HEK293T (cell line): ENCODE measurements around the gene LIN28B.
A peak's percentile ranks its signal among the peaks of the same experiment; 100 is the strongest.

Experiments
- CTCF ChIA-PET: fragments of 350-600 bp; formaldehyde crosslinking; extraction: SDS; loops from one replicate; lab custom pipeline; 2021; ENCODE audit warnings: antibody characterized with exemption, inconsistent platforms; lab: Yijun Ruan, JAX
- POLR2A ChIA-PET: fragments of 350-600 bp; formaldehyde crosslinking; extraction: SDS; loops from one replicate; lab custom pipeline; 2020; ENCODE audit warnings: antibody characterized with exemption, inconsistent platforms; lab: Yijun Ruan, JAX
- DNase-seq: peaks from one replicate; pipeline ENCODE4 v3.0.0; 2012; ENCODE audit warnings: mixed read lengths; ENCODE audit errors: extremely low spot score
- ARNT ChIP-seq: fragments of 450-650 bp; IDR thresholded peaks from 2 replicates; pipeline ENCODE4 v1.6.1; 2017; ENCODE audit warnings: mild to moderate bottlenecking
- BHLHE40 ChIP-seq: fragments of 450-650 bp; IDR thresholded peaks from 2 replicates; pipeline ENCODE4 v1.6.1; 2016; ENCODE audit warnings: mild to moderate bottlenecking, moderate library complexity, borderline replicate concordance
- CTBP1 ChIP-seq: fragments of 450-650 bp; IDR thresholded peaks from 2 replicates; pipeline ENCODE4 v1.6.1; 2016; ENCODE audit warnings: borderline replicate concordance
- ELF4 ChIP-seq: fragments of 450-650 bp; IDR thresholded peaks from 2 replicates; pipeline ENCODE4 v1.6.1; 2017; ENCODE audit warnings: antibody characterized with exemption
- FOXA1 ChIP-seq: fragments of 450-650 bp; IDR thresholded peaks from 2 replicates; pipeline ENCODE4 v1.6.1; 2016; ENCODE audit warnings: mild to moderate bottlenecking
- FOXK2 ChIP-seq: fragments of 450-650 bp; IDR thresholded peaks from 2 replicates; pipeline ENCODE4 v1.6.1; 2016; ENCODE audit warnings: mild to moderate bottlenecking
- FOXM1 ChIP-seq: fragments of 450-650 bp; IDR thresholded peaks from 2 replicates; pipeline ENCODE4 v1.6.1; 2017; ENCODE audit warnings: mild to moderate bottlenecking, borderline replicate concordance
- HDGF ChIP-seq: fragments of 450-650 bp; IDR thresholded peaks from 2 replicates; pipeline ENCODE4 v1.6.1; 2017; ENCODE audit warnings: antibody characterized with exemption, borderline replicate concordance
- L3MBTL2 ChIP-seq: fragments of 450-650 bp; conservative IDR thresholded peaks from 2 replicates; pipeline ENCODE4 v1.6.1; 2016; ENCODE audit warnings: mild to moderate bottlenecking
- LEF1 ChIP-seq: fragments of 450-650 bp; IDR thresholded peaks from 2 replicates; pipeline ENCODE4 v1.6.1; 2017; ENCODE audit warnings: mild to moderate bottlenecking, borderline replicate concordance
- NFRKB ChIP-seq: fragments of 450-650 bp; IDR thresholded peaks from 2 replicates; pipeline ENCODE4 v1.6.1; 2016; ENCODE audit warnings: mild to moderate bottlenecking, moderate library complexity
- SP1 ChIP-seq: fragments of 450-650 bp; IDR thresholded peaks from 2 replicates; pipeline ENCODE4 v1.6.1; 2017
- SUZ12 ChIP-seq: fragments of 450-650 bp; IDR thresholded peaks from 2 replicates; pipeline ENCODE4 v1.6.1; 2016; ENCODE audit warnings: mild to moderate bottlenecking
- TARDBP ChIP-seq: fragments of 450-650 bp; IDR thresholded peaks from 2 replicates; pipeline ENCODE4 v1.6.1; 2016
- ZNF384 ChIP-seq: fragments of 450-650 bp; IDR thresholded peaks from 2 replicates; pipeline ENCODE4 v1.6.1; 2016
- TF ChIP-seq, protein P1 (sequence below): fragments of 450-650 bp; IDR thresholded peaks from 2 replicates; pipeline ENCODE4 v1.6.1; 2016

The LIN28B gene

DNA sequence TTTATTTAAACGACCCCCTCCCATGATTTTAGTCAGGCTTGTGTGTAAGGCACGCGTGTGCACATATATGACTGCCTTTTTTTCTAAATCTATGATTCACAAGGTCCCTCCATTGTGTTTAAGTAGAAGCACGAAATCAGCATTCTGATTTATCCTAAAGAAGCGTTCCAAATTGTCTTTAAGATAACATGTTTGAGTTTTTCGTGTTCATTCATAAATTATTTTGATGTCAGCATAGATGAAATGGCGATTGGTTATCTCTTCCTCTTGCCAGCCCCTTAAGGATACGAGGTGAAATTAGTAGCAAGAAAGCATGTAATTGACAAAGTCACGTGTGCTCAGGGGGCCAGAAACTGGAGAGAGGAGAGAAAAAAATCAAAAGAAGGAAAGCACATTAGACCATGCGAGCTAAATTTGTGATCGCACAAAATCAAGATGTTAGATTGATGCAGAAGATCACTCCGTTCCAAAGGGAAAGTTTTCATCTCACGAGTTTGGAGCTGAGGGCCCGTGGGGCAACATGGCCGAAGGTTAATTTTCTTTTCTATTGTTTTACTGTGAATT is at the start of gene LIN28B:
Gene LIN28B (plus strand): TSS at position 377 of the 564 bp plus-strand sequence. CDS start 144 bp downstream, at position 521.
- ChIA-PET CTCF (no interaction called here), POLR2A (interaction anchor here (0.6 to 4.4 kb wide), 8 partner anchors 8 to 236 kb away, joined by 3 to 33 read pairs (median 4); partner anchors contain the start of gene HACE1)
- peak; percentile 50 for DNase-seq
- TF ChIP-seq SUZ12 (no peak), HDGF (no peak), L3MBTL2 (peak; percentile 50; the same call in 1 of the 2 replicates), CTBP1 (peak; percentile 26; the same call in 1 of the 2 replicates), FOXK2 (no peak), ELF4 (no peak), FOXM1 (no peak), NFRKB (no peak), LEF1 (no peak), FOXA1 (no peak), ARNT (no peak), BHLHE40 (no peak), SP1 (no peak), ZNF384 (peak; percentile 92), TARDBP (no peak)
- TF ChIP-seq, protein P1, sequence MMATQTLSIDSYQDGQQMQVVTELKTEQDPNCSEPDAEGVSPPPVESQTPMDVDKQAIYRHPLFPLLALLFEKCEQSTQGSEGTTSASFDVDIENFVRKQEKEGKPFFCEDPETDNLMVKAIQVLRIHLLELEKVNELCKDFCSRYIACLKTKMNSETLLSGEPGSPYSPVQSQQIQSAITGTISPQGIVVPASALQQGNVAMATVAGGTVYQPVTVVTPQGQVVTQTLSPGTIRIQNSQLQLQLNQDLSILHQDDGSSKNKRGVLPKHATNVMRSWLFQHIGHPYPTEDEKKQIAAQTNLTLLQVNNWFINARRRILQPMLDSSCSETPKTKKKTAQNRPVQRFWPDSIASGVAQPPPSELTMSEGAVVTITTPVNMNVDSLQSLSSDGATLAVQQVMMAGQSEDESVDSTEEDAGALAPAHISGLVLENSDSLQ, result peak; percentile 96

DNA sequence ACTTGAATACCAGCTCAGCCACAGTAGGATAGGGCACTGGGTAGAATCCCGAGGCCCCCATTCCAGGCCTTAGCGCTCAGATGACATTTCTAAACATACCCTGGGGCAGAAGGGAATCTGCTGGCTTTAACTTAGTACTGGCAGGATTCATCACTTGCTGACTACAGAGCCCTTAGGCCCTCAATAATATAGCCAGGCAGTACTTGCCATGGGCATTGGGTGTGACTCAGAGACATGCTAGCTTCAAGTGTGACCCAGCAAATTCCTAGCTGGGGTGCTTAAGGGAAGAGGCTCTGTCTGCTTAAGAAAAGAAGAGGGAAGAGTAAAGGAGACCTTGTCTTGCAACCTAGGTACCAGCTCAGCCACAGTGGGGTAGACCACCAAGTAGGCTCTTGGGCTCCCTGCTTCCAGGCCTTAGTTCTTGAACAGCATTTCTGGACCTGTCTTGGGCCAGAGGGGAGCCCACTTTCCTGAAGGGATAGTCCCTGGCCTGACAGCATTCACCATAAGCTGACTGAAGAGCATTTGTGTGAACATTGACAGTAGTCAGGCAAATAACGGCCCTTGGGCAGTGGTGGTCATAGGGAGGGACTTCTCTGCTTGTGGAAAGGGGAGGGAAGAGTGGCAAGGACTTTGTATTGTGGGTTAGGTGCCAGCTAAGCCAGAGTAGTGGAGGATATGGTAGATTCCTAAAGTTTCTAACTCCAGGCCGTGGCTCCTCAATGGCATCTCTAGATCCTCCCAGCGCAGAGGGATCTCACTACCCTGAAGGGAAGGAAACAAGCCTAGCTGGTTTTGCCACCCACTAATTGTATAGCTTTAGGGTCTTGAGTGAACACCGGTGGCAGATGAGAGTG is 48.6 kb upstream of the LIN28B start:
- TF ChIP-seq L3MBTL2 (no peak), SUZ12 (no peak), NFRKB (no peak), FOXA1 (no peak), LEF1 (no peak), TARDBP (no peak), BHLHE40 (no peak), CTBP1 (no peak), ELF4 (no peak), HDGF (no peak), FOXM1 (no peak), ARNT (no peak), SP1 (no peak), FOXK2 (no peak), ZNF384 (no peak)
- TF ChIP-seq, protein P1, result no peak
- POLR2A ChIA-PET, result no interaction called here
- no peak for DNase-seq
- CTCF ChIA-PET, result interaction anchor here (0.6 kb wide), 1 partner anchor 13 kb away, joined by 9 read pairs; no protein-coding TSS in a partner anchor

DNA sequence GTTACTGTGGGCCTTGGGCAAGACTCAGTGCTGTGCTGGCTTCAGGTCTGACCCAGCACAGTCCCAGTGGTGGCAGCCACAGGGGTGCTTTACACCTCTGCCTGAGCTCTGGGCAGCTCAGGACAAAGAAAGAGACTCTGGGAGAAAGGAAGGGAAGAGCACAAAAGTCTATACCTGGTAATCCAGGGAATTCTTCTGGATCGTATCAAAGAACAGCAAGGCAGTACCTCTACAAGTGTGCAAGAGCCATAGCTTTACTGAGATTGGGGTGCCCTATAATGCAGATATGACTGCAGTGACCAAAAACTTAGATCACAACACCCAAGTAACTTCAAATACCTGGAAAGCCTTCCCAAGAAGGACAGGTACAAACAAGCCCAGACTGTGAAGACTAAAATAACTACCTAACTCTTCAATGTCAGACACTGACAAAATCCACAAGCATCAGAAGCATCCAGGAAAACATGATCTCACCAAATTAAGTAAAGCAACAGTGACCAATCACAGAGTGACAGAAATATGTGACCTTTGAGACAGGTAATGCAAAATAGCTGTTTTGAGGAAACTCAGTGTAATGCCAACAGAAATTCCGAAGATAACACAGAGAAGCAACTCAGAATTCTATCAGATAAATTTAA is 47.9 kb upstream of the LIN28B start:
- ChIA-PET POLR2A (no interaction called here), CTCF (interaction anchor here (0.7 kb wide), 1 partner anchor 11 kb away, joined by 3 read pairs; no protein-coding TSS in a partner anchor)
- no peak for DNase-seq
- no peak for TF ChIP-seq FOXM1
- no peak for TF ChIP-seq ZNF384
- no peak for TF ChIP-seq FOXK2
- no peak for TF ChIP-seq LEF1
- no peak for TF ChIP-seq ARNT
- no peak for TF ChIP-seq TARDBP
- no peak for TF ChIP-seq NFRKB
- TF ChIP-seq FOXA1, result no peak
- TF ChIP-seq, protein P1, result no peak
- TF ChIP-seq CTBP1, result no peak
- TF ChIP-seq SUZ12, result no peak
- no peak for TF ChIP-seq HDGF
- no peak for TF ChIP-seq ELF4
- TF ChIP-seq BHLHE40, result no peak
- TF ChIP-seq L3MBTL2, result no peak
- TF ChIP-seq SP1, result no peak

DNA sequence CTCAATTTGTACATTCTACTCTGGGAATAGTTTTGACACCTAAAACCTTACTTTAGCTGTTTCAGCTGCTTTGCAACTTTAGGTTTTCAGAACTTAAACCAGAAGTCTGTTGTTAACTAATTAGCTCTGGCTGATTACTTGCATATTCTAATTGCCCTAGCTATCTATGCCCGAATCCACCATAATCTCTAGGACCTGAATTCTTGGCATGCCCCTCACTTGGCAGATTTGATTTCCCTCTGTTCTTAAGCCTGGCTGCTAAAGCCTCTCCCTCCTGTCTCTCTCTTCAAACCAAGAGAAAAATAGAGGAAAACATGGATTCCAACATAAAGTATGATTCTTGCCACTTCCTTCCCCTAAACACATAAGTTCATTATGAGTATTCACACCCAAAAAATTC is 35.0 kb upstream of the LIN28B start:
- no peak for DNase-seq
- POLR2A ChIA-PET, result no interaction called here
- CTCF ChIA-PET, result interaction anchor here (1.4 kb wide), 1 partner anchor 156 kb away, joined by 4 read pairs; no protein-coding TSS in a partner anchor
- TF ChIP-seq SUZ12, result no peak
- TF ChIP-seq BHLHE40, result no peak
- TF ChIP-seq HDGF, result no peak
- TF ChIP-seq TARDBP, result no peak
- no peak for TF ChIP-seq LEF1
- TF ChIP-seq CTBP1, result no peak
- TF ChIP-seq FOXM1, result no peak
- no peak for TF ChIP-seq L3MBTL2
- no peak for TF ChIP-seq ARNT
- no peak for TF ChIP-seq NFRKB
- no peak for TF ChIP-seq FOXA1
- no peak for TF ChIP-seq ELF4
- TF ChIP-seq, protein P1, result no peak
- no peak for TF ChIP-seq FOXK2
- TF ChIP-seq SP1, result no peak
- no peak for TF ChIP-seq ZNF384
